HFF-Myc (cell line): ENCODE data around the gene ETNPPL.

Experiments
- DNase-seq: peaks from one replicate; pipeline ENCODE4 v3.0.0-alpha.2; 2011; ENCODE audit warnings: low read depth; ENCODE audit errors: extremely low read depth
- H3K4me3 ChIP-seq: replicated peaks from 2 replicates; pipeline ENCODE4 v1.5.1; 2011; ENCODE audit warnings: low read depth, mild to moderate bottlenecking, control low read depth, low read length
- TF ChIP-seq, protein P1 (sequence below): IDR thresholded peaks from 2 replicates; pipeline ENCODE4 v1.5.1; 2012; ENCODE audit warnings: mild to moderate bottlenecking, low read depth, low read length, control low read depth; ENCODE audit errors: missing control alignments

Gene ETNPPL

DNA sequence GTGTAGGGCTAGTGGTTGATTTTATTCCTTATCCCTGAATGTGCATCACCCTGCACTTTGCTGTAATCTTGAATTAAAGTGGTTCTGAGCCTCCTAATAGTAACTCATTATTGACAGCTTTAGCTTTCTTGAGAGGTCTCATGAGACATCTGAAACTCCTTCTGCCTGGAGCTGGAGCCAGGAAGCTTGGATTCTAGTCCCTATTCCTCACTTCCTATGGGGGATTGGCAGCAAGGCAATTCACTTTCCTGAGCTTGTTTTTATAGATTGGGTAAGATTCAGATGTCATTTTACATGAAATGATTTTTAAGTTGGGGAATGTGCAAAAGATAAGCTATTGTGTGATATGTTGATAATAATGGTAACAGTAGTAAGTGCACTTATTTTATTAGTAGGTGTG is 17.1 kb upstream of the ETNPPL start:
- no peak for DNase-seq
- no peak overlapping the region for H3K4me3 ChIP-seq
- TF ChIP-seq, protein P1, sequence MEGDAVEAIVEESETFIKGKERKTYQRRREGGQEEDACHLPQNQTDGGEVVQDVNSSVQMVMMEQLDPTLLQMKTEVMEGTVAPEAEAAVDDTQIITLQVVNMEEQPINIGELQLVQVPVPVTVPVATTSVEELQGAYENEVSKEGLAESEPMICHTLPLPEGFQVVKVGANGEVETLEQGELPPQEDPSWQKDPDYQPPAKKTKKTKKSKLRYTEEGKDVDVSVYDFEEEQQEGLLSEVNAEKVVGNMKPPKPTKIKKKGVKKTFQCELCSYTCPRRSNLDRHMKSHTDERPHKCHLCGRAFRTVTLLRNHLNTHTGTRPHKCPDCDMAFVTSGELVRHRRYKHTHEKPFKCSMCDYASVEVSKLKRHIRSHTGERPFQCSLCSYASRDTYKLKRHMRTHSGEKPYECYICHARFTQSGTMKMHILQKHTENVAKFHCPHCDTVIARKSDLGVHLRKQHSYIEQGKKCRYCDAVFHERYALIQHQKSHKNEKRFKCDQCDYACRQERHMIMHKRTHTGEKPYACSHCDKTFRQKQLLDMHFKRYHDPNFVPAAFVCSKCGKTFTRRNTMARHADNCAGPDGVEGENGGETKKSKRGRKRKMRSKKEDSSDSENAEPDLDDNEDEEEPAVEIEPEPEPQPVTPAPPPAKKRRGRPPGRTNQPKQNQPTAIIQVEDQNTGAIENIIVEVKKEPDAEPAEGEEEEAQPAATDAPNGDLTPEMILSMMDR = no peak

DNA sequence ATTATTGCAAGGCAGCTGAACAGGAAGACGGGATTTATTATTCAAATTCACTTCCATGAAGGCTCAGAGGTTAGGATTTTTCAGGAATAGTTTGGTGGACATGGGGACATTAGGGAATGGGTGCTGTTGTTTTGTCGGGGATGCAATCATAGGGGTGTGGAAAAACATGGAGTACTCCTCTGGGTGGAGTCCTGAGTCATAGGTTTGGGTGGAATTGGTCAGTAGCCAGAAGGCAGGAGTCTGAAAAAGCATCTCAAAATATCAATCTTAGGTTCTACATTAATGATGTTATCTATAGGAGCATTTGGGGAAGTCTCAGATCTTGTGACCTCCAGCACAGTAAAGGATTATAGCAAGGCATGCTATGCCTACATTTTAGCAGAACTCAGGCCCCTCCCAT is 14.5 kb upstream of the ETNPPL start:
- TF ChIP-seq, protein P1 = no peak

DNA sequence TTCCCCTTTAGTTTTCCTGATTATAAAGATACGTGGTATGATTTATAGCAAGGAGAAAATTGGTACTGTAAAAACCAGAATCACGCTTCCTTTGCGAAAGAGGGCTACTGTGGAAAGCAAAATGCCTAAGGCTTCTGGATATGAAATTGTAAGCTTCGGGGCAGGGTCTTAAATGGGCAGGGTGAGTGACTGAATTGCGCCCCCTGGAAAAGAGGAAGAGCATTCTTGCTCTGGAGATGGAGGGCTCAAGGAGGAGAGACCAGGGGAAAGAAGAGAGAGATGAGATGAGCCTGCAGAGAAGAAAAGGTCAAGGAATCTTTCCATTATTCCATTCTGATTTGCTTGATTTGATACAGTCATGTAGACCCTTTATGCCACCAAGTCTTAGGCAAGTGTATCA is 13.1 kb upstream of the ETNPPL start:
- DNase-seq = no peak
- TF ChIP-seq, protein P1 = no peak
- no peak overlapping the region for H3K4me3 ChIP-seq

More for the DNA sequence above, 14.5 kb upstream of the ETNPPL start:
- no peak for DNase-seq
- no peak overlapping the region for H3K4me3 ChIP-seq

DNA sequence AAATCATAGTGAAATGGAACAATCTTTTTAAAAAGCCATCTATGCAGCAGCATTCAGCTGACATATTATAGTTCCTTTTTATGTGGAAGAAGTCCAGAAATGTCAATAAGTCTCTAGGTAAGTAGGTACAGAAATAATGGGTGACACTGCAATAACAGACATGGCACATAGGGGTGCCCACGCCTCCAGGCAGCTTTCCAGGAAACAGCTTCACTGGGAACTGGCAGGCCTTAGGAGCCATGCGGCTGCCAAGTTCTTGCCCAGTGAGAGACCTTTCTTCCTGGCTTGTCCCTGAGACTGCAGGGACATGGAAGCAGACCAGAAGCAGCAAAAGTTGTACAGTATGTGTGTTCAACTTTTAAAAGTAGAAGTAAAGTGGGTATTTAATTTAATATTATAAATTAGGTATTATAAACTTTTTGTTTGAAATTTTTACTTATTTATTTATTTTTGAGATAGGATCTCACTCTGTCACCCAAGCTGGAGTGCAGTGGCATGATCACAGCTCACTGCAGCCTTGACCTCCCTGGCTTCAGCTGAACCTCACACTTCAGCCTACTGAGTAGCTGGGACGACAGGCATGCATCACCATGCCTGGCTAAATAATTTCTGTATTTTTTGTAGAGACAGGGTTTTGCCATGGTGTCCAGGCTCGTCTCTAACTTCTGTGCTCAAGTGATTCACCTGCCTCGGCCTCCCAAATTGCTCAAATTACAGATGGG is 12.1 kb upstream of the ETNPPL start:
- no peak overlapping the region for H3K4me3 ChIP-seq
- no peak for DNase-seq
- TF ChIP-seq, protein P1 = no peak

DNA sequence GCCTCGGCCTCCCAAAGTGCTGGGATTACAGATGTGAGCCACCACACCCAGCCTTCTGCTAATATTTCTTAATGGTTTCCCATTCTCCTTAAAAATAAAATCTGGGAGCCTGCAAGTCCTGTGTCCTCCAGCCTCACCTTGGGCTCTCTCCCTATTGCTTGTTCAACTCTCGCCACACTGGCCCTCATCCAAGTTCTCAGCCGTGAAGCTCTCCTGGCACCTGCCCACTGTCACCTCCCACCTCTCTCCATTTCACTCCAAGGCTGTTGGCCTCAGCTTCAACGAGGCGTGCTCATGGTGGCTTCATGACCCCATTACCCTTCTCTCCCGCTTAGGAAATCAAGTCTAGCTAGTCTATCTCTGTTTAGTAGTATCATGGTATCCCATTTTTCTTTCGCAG is 9.5 kb upstream of the ETNPPL start:
- DNase-seq = no peak

DNA sequence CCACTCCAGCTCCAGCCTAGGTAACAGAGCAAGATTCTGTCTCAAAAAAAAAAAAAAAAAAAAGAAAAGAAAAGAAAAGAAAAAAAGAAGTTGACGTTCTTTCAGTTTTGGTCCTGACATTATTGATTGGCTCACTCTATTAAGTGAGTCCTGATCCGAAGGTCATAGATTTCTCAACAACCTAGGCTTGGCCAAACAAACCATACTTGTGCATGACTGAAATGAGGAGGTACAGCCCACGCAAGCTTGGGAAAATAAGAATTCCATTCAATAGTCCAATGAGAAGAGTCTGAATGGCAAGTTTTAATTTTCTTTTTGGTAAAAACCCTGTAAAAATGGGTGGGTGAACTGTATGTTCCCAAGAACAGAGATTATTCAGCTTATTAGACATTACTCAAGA is 3.2 kb upstream of the ETNPPL start:
- DNase-seq = no peak
- TF ChIP-seq, protein P1 = no peak
- no peak overlapping the region for H3K4me3 ChIP-seq

More for the DNA sequence above, 9.5 kb upstream of the ETNPPL start:
- TF ChIP-seq, protein P1 = no peak
- H3K4me3 ChIP-seq = no peak overlapping the region

DNA sequence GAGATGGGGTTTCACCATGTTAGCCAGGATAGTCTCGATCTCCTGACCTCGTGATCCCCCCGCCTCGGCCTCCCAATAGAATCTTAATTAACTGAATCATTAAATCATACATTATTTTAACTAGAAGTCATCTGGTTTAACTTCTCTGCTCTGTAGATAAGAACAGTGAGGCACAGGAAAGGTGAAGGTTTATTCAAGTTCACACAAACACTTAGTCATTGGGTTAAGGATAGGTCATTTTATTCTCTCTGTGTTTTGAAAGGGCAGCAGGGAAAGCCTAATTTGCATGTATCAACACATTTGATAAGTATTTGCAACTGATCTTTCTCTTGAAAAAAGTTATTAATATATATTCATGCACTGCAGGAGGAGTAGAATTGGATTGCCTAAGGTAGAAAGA is 1.1 kb upstream of the ETNPPL start:
- H3K4me3 ChIP-seq = no peak overlapping the region
- DNase-seq = no peak
- TF ChIP-seq, protein P1 = no peak
